GM12874 (cell line): ENCODE measurements around the gene ARHGEF39.

ENCODE experiments used
- CTCF ChIP-seq: IDR thresholded peaks from 2 replicates; pipeline ENCODE4 v1.5.1; 2011; ENCODE audit warnings: low read depth, mild to moderate bottlenecking, control low read depth, low read length, moderate library complexity; ENCODE audit not compliant: insufficient read depth

Gene ARHGEF39

GRCh38 chr9:35680331-35681105, 15.5 kb upstream of the ARHGEF39 start:
- no peak for TF ChIP-seq CTCF

- TF ChIP-seq CTCF = no peak
These were observed 14.9 kb upstream of the ARHGEF39 start for GRCh38 chr9:35679766-35680330.

DNA sequence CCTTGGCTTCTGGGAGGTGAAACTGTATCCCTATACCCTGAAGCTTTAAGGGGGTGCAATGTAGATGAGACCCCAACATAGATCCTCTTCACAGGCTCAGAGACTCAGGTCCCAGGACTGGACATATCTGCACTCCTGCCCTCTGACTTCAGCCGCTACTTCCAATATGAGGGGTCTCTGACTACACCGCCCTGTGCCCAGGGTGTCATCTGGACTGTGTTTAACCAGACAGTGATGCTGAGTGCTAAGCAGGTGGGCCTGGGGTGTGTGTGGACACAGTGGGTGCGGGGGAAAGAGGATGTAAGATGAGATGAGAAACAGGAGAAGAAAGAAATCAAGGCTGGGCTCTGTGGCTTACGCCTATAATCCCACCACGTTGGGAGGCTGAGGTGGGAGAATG, 14.1 kb upstream of the ARHGEF39 start:
- TF ChIP-seq CTCF = no peak

DNA sequence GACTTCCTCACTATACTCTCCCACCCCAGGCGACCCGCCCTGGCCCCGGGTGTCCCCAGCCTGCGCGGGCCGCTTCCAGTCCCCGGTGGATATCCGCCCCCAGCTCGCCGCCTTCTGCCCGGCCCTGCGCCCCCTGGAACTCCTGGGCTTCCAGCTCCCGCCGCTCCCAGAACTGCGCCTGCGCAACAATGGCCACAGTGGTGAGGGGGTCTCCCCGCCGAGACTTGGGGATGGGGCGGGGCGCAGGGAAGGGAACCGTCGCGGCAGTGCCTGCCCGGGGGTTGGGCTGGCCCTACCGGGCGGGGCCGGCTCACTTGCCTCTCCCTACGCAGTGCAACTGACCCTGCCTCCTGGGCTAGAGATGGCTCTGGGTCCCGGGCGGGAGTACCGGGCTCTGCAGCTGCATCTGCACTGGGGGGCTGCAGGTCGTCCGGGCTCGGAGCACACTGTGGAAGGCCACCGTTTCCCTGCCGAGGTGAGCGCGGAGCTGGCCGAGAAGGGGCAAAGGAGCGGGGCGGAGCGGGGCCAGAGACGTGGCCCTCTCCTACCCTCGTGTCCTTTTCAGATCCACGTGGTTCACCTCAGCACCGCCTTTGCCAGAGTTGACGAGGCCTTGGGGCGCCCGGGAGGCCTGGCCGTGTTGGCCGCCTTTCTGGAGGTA, 10.9 kb upstream of the ARHGEF39 start:
- TF ChIP-seq CTCF = no peak

DNA sequence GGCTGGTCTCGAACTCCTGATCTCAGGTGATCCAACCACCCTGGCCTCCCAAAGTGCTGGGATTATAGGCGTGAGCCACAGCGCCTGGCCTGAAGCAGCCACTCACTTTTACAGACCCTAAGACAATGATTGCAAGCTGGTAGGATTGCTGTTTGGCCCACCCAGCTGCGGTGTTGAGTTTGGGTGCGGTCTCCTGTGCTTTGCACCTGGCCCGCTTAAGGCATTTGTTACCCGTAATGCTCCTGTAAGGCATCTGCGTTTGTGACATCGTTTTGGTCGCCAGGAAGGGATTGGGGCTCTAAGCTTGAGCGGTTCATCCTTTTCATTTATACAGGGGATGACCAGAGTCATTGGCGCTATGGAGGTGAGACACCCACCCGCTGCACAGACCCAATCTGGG, 10.2 kb upstream of the ARHGEF39 start:
- no peak for TF ChIP-seq CTCF

- no peak for TF ChIP-seq CTCF
These were observed 9.0 kb upstream of the ARHGEF39 start for GRCh38 chr9:35674025-35674361.

DNA sequence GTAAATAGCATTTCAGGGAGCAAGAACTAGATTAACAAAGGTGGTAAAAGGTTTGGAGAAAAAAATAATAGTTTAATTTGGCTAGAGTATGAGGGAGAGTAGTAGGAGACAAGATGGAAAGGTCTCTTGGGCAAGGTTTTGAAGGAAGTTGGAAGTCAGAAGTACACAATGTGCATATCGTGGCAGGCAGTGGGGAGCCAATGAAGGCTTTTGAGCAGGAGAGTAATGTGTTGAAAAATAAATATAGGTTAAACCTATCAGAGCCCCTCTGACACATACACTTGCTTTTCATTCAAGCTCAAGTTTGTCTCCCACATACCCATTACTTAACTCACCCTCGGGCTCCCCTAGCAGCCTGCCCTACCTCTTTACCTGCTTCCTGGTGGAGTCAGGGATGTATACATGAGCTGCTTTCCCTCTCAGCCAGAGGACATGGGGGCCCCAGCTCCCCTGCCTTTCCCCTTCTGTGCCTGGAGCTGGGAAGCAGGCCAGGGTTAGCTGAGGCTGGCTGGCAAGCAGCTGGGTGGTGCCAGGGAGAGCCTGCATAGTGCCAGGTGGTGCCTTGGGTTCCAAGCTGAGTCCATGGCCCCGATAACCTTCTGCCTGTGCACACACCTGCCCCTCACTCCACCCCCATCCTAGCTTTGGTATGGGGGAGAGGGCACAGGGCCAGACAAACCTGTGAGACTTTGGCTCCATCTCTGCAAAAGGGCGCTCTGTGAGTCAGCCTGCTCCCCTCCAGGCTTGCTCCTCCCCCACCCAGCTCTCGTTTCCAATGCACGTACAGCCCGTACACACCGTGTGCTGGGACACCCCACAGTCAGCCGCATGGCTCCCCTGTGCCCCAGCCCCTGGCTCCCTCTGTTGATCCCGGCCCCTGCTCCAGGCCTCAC, 8.4 kb upstream of the ARHGEF39 start, which contains the start of gene CA9:
CA9 (plus strand) TSS at position 797 of the 893 bp plus-strand sequence; CDS start at position 829, 32 bp downstream.
- TF ChIP-seq CTCF = no peak
